HuH-7.5 (cell line): ENCODE results near the gene PCED1B.
"Not testable (repeated sequence)": the region's sequence is repeated elsewhere in the genome, so short reads cannot be mapped to it uniquely, and the experiment has no call there.

Experiments
- DNase-seq: peaks from one replicate; pipeline ENCODE4 v3.0.0; 2011; ENCODE audit warnings: low spot score

PCED1B gene

GRCh38 chr12:47166365-47166764 lies 86.9 kb downstream of the PCED1B start:
- DNase-seq = no peak

- not testable (repeated sequence) for DNase-seq
Measured at GRCh38 chr12:47170281-47170680, 90.9 kb downstream of the PCED1B start.

- no peak for DNase-seq
Measured at GRCh38 chr12:47178014-47178413, 98.6 kb downstream of the PCED1B start.

- not testable (repeated sequence) for DNase-seq
Measured at GRCh38 chr12:47182164-47182938, 102.9 kb downstream of the PCED1B start.

- DNase-seq = no peak
Measured at GRCh38 chr12:47184229-47184628, 104.8 kb downstream of the PCED1B start.

- no peak for DNase-seq
Measured at GRCh38 chr12:47184813-47185212, 105.4 kb downstream of the PCED1B start.

- no peak for DNase-seq
Measured at GRCh38 chr12:47186246-47186645, 106.8 kb downstream of the PCED1B start.

- DNase-seq = no peak
Measured at GRCh38 chr12:47188576-47189441, 109.4 kb downstream of the PCED1B start.

GRCh38 chr12:47189728-47190127 lies 110.3 kb downstream of the PCED1B start:
- no peak for DNase-seq

- no peak for DNase-seq
Measured at GRCh38 chr12:47190271-47190750, 110.9 kb downstream of the PCED1B start.

- DNase-seq = no peak
Measured at GRCh38 chr12:47190905-47191304, 111.5 kb downstream of the PCED1B start.

GRCh38 chr12:47192051-47192450 lies 112.6 kb downstream of the PCED1B start:
- no peak for DNase-seq

- DNase-seq = no peak
Measured at GRCh38 chr12:47193066-47193465, 113.6 kb downstream of the PCED1B start.

- DNase-seq = no peak
Measured at GRCh38 chr12:47194501-47194900, 115.1 kb downstream of the PCED1B start.

- DNase-seq = no peak
Measured at GRCh38 chr12:47200446-47200845, 121.0 kb downstream of the PCED1B start.

- not testable (repeated sequence) for DNase-seq
Measured at GRCh38 chr12:47201190-47201589, 121.8 kb downstream of the PCED1B start.

- no peak for DNase-seq
Measured at GRCh38 chr12:47202176-47202575, 122.8 kb downstream of the PCED1B start.

GRCh38 chr12:47205532-47206449 lies 126.4 kb downstream of the PCED1B start:
- no peak for DNase-seq

GRCh38 chr12:47206450-47207339 lies 127.3 kb downstream of the PCED1B start:
- no peak for DNase-seq

GRCh38 chr12:47207340-47207717 lies 127.9 kb downstream of the PCED1B start:
- no peak for DNase-seq

- no peak for DNase-seq
Measured at GRCh38 chr12:47207829-47208248, 128.4 kb downstream of the PCED1B start.
